K562 (cell line): Measurements from ENCODE around the gene ARMH1. TPM values are rescaled to one million over a fixed set of nuclear protein-coding genes. Genes with fewer than 3 reads are reported as not detected.

Experiments
- ATAC-seq: fragments of 200-7000 bp; cut with Tn5 transposase; 3 replicates; pipeline ENCODE4 v1.9.1; 2020; ENCODE audit warnings: moderate library complexity
- BruUV-seq: library from RNA; stranded (reverse); fragments of 400-500 nt; replicated peaks from 2 replicates; lab custom pipeline; 2021; lab: Mats Ljungman, UMichigan
- CTCF ChIA-PET: fragments of 300-600 bp; formaldehyde crosslinking; extraction: SDS; loops from one replicate; lab custom pipeline; 2021; ENCODE audit warnings: low intra/inter-chr PET ratio; lab: Yijun Ruan, JAX
- POLR2A ChIA-PET: fragments of 300-600, 350-650 bp; sonication (Branson Sonifier 250); formaldehyde crosslinking; extraction: SDS; loops from one replicate; lab custom pipeline; 2021; ENCODE audit warnings: antibody characterized with exemption, inconsistent platforms; lab: Yijun Ruan, JAX
- DNase-seq, 4 experiments: peaks; one replicate each; pipeline versions ENCODE4 v3.0.0 to v3.0.0-alpha.2; 2011 to 2018; ENCODE audit warnings: low spot score in 3 of 4, mixed read lengths in 3 of 4; ENCODE audit errors: extremely low read depth in 1 of 4
- FAIRE-seq: peaks from 2 replicates; lab custom pipeline; 2011; peaks lifted over from hg19 to GRCh38; lab: Jason Lieb, UNC
- H2AFZ ChIP-seq: 2 replicates; pipeline ENCODE4 v1.6.0; 2011; ENCODE audit warnings: low read depth, low read length, control low read depth, inconsistent platforms
- H3K27ac ChIP-seq: fragments of 200-600 bp; 3 replicates; pipeline ENCODE4 v1.8.0; 2011; ENCODE audit warnings: low read depth, mild to moderate bottlenecking, control low read depth, inconsistent platforms, low read length, moderate library complexity, mixed read lengths; ENCODE audit errors: extremely low read depth
- H3K27me3 ChIP-seq, 2 experiments: fragments of 300-600 bp in 1 of 2; 2 replicates in 1 of 2; 3 replicates in 1 of 2; pipeline versions ENCODE4 v1.6.0 to v1.8.0; 2011; ENCODE audit warnings: inconsistent platforms in 2 of 2, low read length in 2 of 2, mild to moderate bottlenecking in 1 of 2, mixed read lengths in 1 of 2, moderate library complexity in 1 of 2; ENCODE audit not compliant: control insufficient read depth in 2 of 2, insufficient read depth in 2 of 2
- H3K36me3 ChIP-seq: fragments of 300-600 bp; 3 replicates; pipeline ENCODE4 v1.8.0; 2011; ENCODE audit warnings: mild to moderate bottlenecking, low read length, inconsistent platforms; ENCODE audit not compliant: control insufficient read depth, insufficient read depth
- H3K4me1 ChIP-seq, 2 experiments: fragments of 200-600 bp in 1 of 2; replicated peaks in 1 of 2; 2 replicates in 1 of 2; 3 replicates in 1 of 2; pipeline versions ENCODE4 v1.5.1 to v1.8.0; 2011; ENCODE audit warnings: inconsistent platforms in 2 of 2, low read length in 2 of 2, mild to moderate bottlenecking in 1 of 2, mixed read lengths in 1 of 2, moderate library complexity in 1 of 2; ENCODE audit not compliant: control insufficient read depth in 2 of 2, insufficient read depth in 2 of 2
- H3K4me2 ChIP-seq: 2 replicates; pipeline ENCODE4 v1.6.1; 2011; ENCODE audit warnings: low read length, control low read depth, inconsistent platforms, mixed read lengths; ENCODE audit not compliant: insufficient read depth
- H3K4me3 ChIP-seq: fragments of 200-600 bp; sonication (generic), shearing (Covaris generic); 2 replicates; pipeline ENCODE4 v1.5.1; 2016; ENCODE audit warnings: control low read depth, inconsistent platforms
- H3K79me2 ChIP-seq: fragments of 200-600 bp; 3 replicates; pipeline ENCODE4 v1.8.0; 2011; ENCODE audit warnings: low read length, inconsistent platforms; ENCODE audit not compliant: control insufficient read depth, insufficient read depth
- H3K9ac ChIP-seq, 2 experiments: 2 replicates each; pipeline versions ENCODE4 v1.6.0 to v1.6.1; 2011; ENCODE audit warnings: low read depth in 2 of 2, low read length in 2 of 2, control low read depth in 1 of 2, inconsistent platforms in 1 of 2, mild to moderate bottlenecking in 1 of 2, mixed read lengths in 1 of 2; ENCODE audit not compliant: insufficient read depth in 1 of 2
- H3K9me1 ChIP-seq: one replicate; pipeline ENCODE4 v1.6.0; 2011; ENCODE audit warnings: inconsistent platforms, mild to moderate bottlenecking, low read length, moderate library complexity; ENCODE audit not compliant: control insufficient read depth, insufficient read depth
- H3K9me3 ChIP-seq: replicated peaks from 2 replicates; pipeline ENCODE4 v1.5.1; 2011; ENCODE audit warnings: low read depth, low read length, inconsistent platforms; ENCODE audit not compliant: control insufficient read depth, insufficient read depth
- H4K20me1 ChIP-seq: replicated peaks from 2 replicates; pipeline ENCODE4 v1.6.1; 2011; ENCODE audit warnings: low read length, inconsistent platforms, mixed read lengths; ENCODE audit not compliant: control insufficient read depth, insufficient read depth
- COPS2 ChIP-seq: fragments of 450-650 bp; conservative IDR thresholded peaks from 2 replicates; pipeline ENCODE4 v1.6.1; 2016; ENCODE audit warnings: mild to moderate bottlenecking, moderate library complexity
- CTCF ChIP-seq, 3 experiments: IDR thresholded peaks in 2 of 3; conservative IDR thresholded peaks in 1 of 3; 2 replicates each; pipeline ENCODE4 v1.5.1; 2011 to 2012; ENCODE audit warnings: low read length in 3 of 3, mild to moderate bottlenecking in 3 of 3, control low read depth in 2 of 3, improper control_type of control experiment in 1 of 3, inconsistent platforms in 1 of 3, low read depth in 1 of 3, mixed read lengths in 1 of 3, moderate library complexity in 1 of 3; ENCODE audit not compliant: insufficient read depth in 2 of 3
- E2F1 ChIP-seq: sonication (generic); formaldehyde crosslinking; IDR thresholded peaks from 2 replicates; pipeline ENCODE4 v1.8.1; 2023; ENCODE audit warnings: mild to moderate bottlenecking, missing genetic modification reagents, moderate library complexity
- GABPA ChIP-seq: fragments of 200-800 bp; sonication (Bioruptor generic); conservative IDR thresholded peaks from 2 replicates; pipeline ENCODE4 v1.6.1; 2016; ENCODE audit warnings: low read depth, missing genetic modification characterization, missing compliant biosample characterization
- PCBP2 ChIP-seq: fragments of 200-400 bp; formaldehyde crosslinking; IDR thresholded peaks from 2 replicates; pipeline ENCODE4 v1.6.1; 2018; ENCODE audit warnings: low read length, low read depth, mild to moderate bottlenecking, moderate library complexity; ENCODE audit not compliant: poor library complexity, severe bottlenecking
- THRB ChIP-seq: fragments of 450-650 bp; formaldehyde crosslinking; conservative IDR thresholded peaks from 2 replicates; pipeline ENCODE4 v1.4.0; 2022; ENCODE audit warnings: mild to moderate bottlenecking, missing genetic modification characterization
- ZNF431 ChIP-seq: sonication (generic); formaldehyde crosslinking; IDR thresholded peaks from 2 replicates; pipeline ENCODE4 v1.8.0; 2022; ENCODE audit warnings: mild to moderate bottlenecking, missing genetic modification reagents
- ZSCAN32 ChIP-seq: fragments of 450-650 bp; formaldehyde crosslinking; IDR thresholded peaks from 2 replicates; pipeline ENCODE4 v1.4.0; 2020; ENCODE audit warnings: mild to moderate bottlenecking, moderate library complexity
- WGBS: fragments of 100-300 bp; shearing (Covaris generic); methylation state at CpG from one replicate; pipeline ENCODE4 v1.1.6; 2016; ENCODE audit warnings: low coverage, mixed read lengths; ENCODE audit not compliant: insufficient coverage; ENCODE audit errors: missing lambda C conversion rate; 5-methylcytosine and 5-hydroxymethylcytosine counted together
- in situ Hi-C: fragments of 300-500 bp; cut with MboI; formaldehyde crosslinking; loops from 4 replicates; pipeline ENCODE4 v1.15.0; 2018; ENCODE audit warnings: inconsistent platforms, mixed read lengths
- intact Hi-C: fragments of 100-400 bp; cut with micrococcal nuclease; formaldehyde crosslinking; loops from 2 replicates; pipeline ENCODE4 v1.14.2; 2022
- polyA plus RNA-seq, 8 experiments: library from polyadenylated mRNA; depleted of rRNA in 4 of 8; stranded (reverse) in 5 of 8; unstranded in 3 of 8; fragments of >200 nt; fragmentation: Nextera tagmentation in 2 of 8; fragmentation: Illumina TruSeq in 1 of 8; extraction: Ambion mirVana in 2 of 8; extraction: Trizol in 1 of 8; gene quantifications; 2 replicates each; pipeline versions ENCODE4 v1.2.1 to v1.2.3, GENCODE V29; 2011 to 2014; ENCODE audit warnings: inconsistent platforms in 1 of 8, missing spikeins in 1 of 8
- total RNA-seq, 7 experiments: library from RNA; depleted of rRNA in 6 of 7; stranded (reverse); fragments of >200 nt in 6 of 7; fragmentation: Illumina TruSeq in 2 of 7; extraction: Trizol in 2 of 7; gene quantifications; 2 replicates each; pipeline versions ENCODE4 v1.2.1 to v1.2.3, GENCODE V29; 2011 to 2021; ENCODE audit warnings: low replicate concordance in 1 of 7

ARMH1 gene
- total and polyA plus RNA-seq, 9 of the 15 experiments (the other 6 are each of a cell fraction or from before 2014, with no cell fraction given) = 0.41 TPM; not detected in 8

GRCh38 chr1:44651069-44651468 lies 23.4 kb upstream of the ARMH1 start:
- WGBS = 81% methylated on average over 6 of the region's 8 CpGs

More at GRCh38 chr1:44651069-44651468, 23.4 kb upstream of the ARMH1 start:
- ChIA-PET POLR2A (interaction anchor here (0.6 to 17.6 kb wide), 7 partner anchors 17 to 696 kb away, joined by 3 to 328 read pairs (median 3); no protein-coding TSS in a partner anchor), CTCF (interaction anchor here (4.3 kb wide), 1 partner anchor 41 kb away, joined by 62 read pairs; no protein-coding TSS in a partner anchor)
- Histone ChIP-seq H3K9me1 (no peaks in the 10 kb centered on the region), H3K27me3 (no peaks in the 10 kb centered on the region), H4K20me1 (peaks cover 10% of the 10 kb centered on the region), H3K9ac (no peak overlapping the region), H3K27ac (no peak overlapping the region), H3K4me3 (no peak overlapping the region), H3K9me3 (no peaks in the 10 kb centered on the region), H3K4me1 (peaks cover 0 to 20% of the 10 kb centered on the region in 2 experiments; a peak in 2 of 5 replicates), H2AFZ (no peak overlapping the region), H3K4me2 (no peak overlapping the region), H3K79me2 (no peaks in the 10 kb centered on the region), H3K36me3 (peaks cover 53% of the 10 kb centered on the region; the same call in 2 of the 3 replicates)
- FAIRE-seq = no peak
- in situ Hi-C loops = loop anchor here (5.0 kb wide), 2 partner anchors 44 to 279 kb away; no protein-coding TSS in a partner anchor
- BruUV-seq = TSS peak; percentile 68
- no peak for DNase-seq
- TF ChIP-seq ZNF431 (CRISPR knock-in tag) (no peak), PCBP2 (no peak), COPS2 (no peak), THRB (CRISPR knock-in tag) (no peak), E2F1 (CRISPR knock-in tag) (no peak), ZSCAN32 (CRISPR knock-in tag) (no peak), CTCF (IDR thresholded peaks at IDR 0.05 in 2 of 3, conservative IDR thresholded peaks at IDR 0.05 in 1 of 3; ENCODE audit: insufficient read depth in 2 of 3, low read depth in 1 of 3, low read length in 3 of 3) (peak; percentile 28 to 37 (median 30); a peak in 3 of 6 replicates), GABPA (tag) (no peak)
- intact Hi-C loops = loop anchor here (10.0 kb wide), 1 partner anchor 436 kb away; the partner anchor contains the start of gene DMAP1
- no peak for ATAC-seq
